Measurements from ENCODE around the gene CD81. TPM values are rescaled to one million over a fixed set of nuclear protein-coding genes. Genes with fewer than 3 reads are reported as not detected.

Gene CD81
- total RNA-seq, 4 donors from 2014 or later: 264 to 370 (median 298) TPM

DNA sequence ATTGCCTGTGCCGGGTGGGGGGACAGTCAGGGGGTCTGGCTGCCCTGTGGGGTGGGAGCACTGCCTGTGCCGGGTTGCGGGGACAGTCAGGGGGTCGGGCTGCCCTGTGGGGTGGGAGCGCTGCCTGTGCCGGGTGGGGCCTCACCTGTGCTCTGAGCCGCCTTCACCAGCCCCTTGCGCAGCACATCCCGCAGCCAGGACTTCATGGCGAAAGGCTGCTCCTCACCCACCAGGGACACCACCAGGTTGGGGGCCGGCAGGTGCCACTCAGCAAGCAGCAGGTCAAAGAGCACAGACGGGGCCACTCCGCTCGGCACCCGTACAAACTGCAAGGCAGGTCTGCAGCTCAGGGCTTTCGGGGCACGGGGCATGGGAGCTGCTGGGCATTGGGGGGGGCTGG, 44.9 kb downstream of the CD81 start:
- no peaks in the 10 kb centered on the region for H3K27me3 ChIP-seq
- no peak for TF ChIP-seq POLR2A (IDR thresholded peaks at IDR 0.05)
- TF ChIP-seq, protein P1, sequence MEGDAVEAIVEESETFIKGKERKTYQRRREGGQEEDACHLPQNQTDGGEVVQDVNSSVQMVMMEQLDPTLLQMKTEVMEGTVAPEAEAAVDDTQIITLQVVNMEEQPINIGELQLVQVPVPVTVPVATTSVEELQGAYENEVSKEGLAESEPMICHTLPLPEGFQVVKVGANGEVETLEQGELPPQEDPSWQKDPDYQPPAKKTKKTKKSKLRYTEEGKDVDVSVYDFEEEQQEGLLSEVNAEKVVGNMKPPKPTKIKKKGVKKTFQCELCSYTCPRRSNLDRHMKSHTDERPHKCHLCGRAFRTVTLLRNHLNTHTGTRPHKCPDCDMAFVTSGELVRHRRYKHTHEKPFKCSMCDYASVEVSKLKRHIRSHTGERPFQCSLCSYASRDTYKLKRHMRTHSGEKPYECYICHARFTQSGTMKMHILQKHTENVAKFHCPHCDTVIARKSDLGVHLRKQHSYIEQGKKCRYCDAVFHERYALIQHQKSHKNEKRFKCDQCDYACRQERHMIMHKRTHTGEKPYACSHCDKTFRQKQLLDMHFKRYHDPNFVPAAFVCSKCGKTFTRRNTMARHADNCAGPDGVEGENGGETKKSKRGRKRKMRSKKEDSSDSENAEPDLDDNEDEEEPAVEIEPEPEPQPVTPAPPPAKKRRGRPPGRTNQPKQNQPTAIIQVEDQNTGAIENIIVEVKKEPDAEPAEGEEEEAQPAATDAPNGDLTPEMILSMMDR (IDR thresholded peaks at IDR 0.05): no peak
- H3K27ac ChIP-seq: no peak overlapping the region
- no peak for DNase-seq
- 77 to 81% methylated on average over 6 to 12 of the region's 17 CpGs for WGBS, 2 donors
- no peak overlapping the region for H3K4me3 ChIP-seq (replicated peaks in 1 of 3)
- no peaks in the 10 kb centered on the region for H3K9me3 ChIP-seq
- intact Hi-C loops (cut with DNase I): loop anchor here (2.0 kb wide), 2 partner anchors 117 to 225 kb away; no protein-coding TSS in a partner anchor
- peaks cover 0 to 15% of the 10 kb centered on the region in 2 donors for H3K4me1 ChIP-seq
- H3K36me3 ChIP-seq: no peaks in the 10 kb centered on the region

DNA sequence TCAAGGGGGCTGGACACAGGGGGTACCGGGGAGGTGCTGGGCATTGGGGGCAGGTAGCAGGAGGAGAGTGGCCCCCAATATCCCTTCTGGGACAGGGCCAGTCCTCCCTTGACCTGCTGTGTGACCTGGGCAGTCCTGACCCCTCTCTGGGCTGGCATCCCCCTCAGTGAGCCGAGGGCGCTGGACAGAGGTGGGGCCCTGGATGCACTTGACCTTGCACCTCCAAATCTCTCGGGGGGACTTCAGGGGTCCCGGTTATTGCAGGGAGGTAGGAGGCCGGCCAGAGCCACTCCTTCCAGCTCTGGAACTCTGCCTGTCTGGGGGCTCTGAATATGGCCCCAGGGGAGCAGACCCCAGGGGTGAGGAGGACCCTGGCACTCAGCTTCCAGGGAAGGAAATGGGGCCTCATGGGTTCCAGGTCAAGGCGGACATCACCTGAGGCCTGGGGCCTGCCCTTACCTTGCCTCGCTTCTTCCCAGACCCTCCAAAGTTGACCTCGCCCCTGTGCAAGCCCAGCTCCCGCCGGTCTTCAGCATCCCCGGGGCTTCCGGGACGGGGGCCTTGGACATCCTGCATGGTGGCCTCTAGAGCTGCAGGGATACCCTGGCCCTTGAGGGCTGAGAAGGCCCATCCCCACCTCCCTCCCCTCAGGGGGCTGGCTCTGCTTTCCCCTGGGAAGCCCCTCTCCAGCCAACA, 45.5 kb downstream of the CD81 start:
- 83 to 89% methylated on average over 6 to 11 of the region's 14 CpGs for WGBS, 2 donors
- intact Hi-C loops (cut with DNase I): no loop called here
- DNase-seq: no peak

DNA sequence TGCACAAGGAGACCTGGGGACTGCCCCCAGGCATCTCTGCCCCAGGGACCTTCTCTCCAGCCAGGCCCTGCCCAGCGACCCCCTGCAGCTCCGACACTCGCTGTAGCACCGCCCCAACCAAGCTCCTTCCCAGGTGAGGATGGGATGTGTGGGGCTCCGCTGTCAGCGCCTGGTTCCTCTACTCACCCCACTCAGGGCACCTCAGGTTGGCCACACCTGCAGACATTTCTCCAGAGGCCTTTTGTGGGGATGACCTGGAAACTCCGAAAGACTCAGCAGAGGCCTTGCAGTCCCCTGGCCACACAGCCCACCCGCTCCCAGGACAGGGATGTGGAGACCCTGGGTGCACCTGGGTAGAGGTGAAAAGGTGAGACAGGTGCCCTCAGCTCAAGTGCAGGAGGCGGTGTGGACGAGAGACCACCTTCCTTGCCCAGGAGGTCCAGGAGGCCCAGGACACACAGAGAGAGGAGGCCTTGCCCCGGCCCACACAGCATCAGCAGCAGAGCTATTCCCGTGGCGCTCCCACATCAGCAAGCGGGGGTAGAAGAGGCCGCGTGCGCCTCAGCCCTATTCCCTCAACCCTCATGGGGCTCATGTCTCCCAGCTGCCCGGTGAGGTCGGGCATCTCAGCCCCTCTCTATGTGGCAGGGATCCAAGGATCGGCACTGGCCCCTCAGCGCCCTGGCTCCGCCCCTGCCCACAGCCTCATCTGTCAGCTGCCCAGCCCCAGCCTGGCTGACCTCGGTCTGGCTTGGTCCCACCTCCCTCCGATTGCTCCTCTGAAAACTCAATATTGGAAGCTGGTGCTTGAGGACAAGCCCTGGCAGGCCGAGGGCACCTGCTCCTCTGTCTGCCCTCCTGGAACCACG, 46.3 kb downstream of the CD81 start:
- WGBS, 2 donors: 72 to 86% methylated on average over 9 to 22 of the region's 26 CpGs
- no peak overlapping the region for H3K4me3 ChIP-seq (replicated peaks in 1 of 3)
- H3K36me3 ChIP-seq: no peaks in the 10 kb centered on the region
- no peaks in the 10 kb centered on the region for H3K27me3 ChIP-seq
- DNase-seq: no peak
- peaks cover 0 to 23% of the 10 kb centered on the region in 2 donors for H3K4me1 ChIP-seq
- no peak overlapping the region for H3K27ac ChIP-seq
- no peak for TF ChIP-seq POLR2A (IDR thresholded peaks at IDR 0.05)
- TF ChIP-seq, protein P1 (IDR thresholded peaks at IDR 0.05): no peak
- H3K9me3 ChIP-seq: no peaks in the 10 kb centered on the region
- intact Hi-C loops (cut with DNase I): no loop called here

More for the DNA sequence above, 45.5 kb downstream of the CD81 start:
- no peak overlapping the region for H3K27ac ChIP-seq
- peaks cover 0 to 21% of the 10 kb centered on the region in 2 donors for H3K4me1 ChIP-seq
- H3K27me3 ChIP-seq: no peaks in the 10 kb centered on the region
- no peaks in the 10 kb centered on the region for H3K36me3 ChIP-seq
- TF ChIP-seq POLR2A (IDR thresholded peaks at IDR 0.05): no peak
- no peaks in the 10 kb centered on the region for H3K9me3 ChIP-seq
- H3K4me3 ChIP-seq (replicated peaks in 1 of 3): no peak overlapping the region

DNA sequence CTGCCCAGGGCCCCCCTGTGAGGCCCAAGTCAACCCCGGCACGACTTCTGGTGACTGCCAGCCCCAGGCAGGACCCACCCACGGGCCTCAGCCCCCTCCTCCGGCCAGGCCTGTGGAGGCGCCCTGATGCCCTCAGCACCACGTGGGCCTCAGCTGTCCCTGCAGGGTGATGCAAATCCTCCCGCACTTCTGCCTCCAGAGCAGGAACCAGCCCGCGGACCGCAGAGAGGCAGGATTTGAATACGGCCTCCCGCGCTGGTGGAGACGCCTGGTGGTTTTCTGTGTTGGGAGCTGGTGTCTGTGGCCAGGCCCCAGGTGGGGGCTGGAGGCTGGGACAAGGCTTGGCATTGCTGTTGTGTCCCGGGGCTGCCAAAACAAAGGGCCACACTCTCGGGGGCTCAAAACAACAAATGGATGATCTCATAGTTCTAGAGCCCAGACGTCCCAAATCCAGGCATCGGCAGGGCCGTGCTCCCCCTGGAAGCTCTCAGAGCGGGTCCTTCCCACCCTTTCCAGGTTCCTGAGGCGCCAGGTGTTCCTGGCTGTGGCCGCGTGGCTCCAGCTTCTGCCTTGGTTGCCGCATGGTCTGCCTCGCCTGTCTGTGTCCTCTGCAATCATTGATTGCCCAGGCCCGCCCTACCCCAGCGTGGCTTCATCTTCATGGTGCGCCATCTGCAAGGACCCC, 47.8 kb downstream of the CD81 start:
- H3K9me3 ChIP-seq: no peaks in the 10 kb centered on the region
- no peak for DNase-seq
- peaks cover 0 to 20% of the 10 kb centered on the region in 2 donors for H3K4me1 ChIP-seq
- no peak overlapping the region for H3K27ac ChIP-seq
- TF ChIP-seq, protein P1 (IDR thresholded peaks at IDR 0.05): no peak
- no peak for TF ChIP-seq POLR2A (IDR thresholded peaks at IDR 0.05)
- H3K27me3 ChIP-seq: no peaks in the 10 kb centered on the region
- no peaks in the 10 kb centered on the region for H3K36me3 ChIP-seq
- H3K4me3 ChIP-seq (replicated peaks in 1 of 3): no peak overlapping the region
- 88 to 91% methylated on average over 16 to 25 of the region's 28 CpGs for whole genome bisulfite sequencing, 2 donors
- intact Hi-C loops (cut with DNase I): loop anchor here (5.0 kb wide), 1 partner anchor 467 kb away; no protein-coding TSS in a partner anchor

DNA sequence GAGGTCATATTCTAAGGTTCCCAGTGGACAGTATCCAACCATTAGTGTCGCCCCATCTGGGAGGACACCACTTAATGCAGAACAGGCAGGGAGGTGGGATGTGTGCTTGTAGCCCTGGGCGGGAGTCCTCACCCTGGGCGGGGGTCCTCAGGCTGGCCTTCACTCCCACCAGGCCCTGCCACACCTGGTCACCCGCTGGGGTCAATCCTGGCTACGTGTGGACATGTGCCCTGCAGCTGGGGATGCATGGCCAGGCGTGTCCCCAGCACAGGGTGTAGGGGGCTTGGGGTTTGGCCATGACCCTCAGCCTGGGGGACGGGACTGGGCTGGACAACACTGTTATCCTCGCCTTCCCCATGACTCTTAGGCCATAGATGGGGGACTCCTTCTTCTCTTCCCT, 48.4 kb downstream of the CD81 start:
- DNase-seq: no peak
- H3K4me1 ChIP-seq: peaks cover 0 to 14% of the 10 kb centered on the region in 2 donors
- H3K27ac ChIP-seq: no peak overlapping the region
- 86 to 100% methylated on average over 3 of the region's 8 CpGs for WGBS, 2 donors
- no peaks in the 10 kb centered on the region for H3K9me3 ChIP-seq
- no peaks in the 10 kb centered on the region for H3K27me3 ChIP-seq
- H3K4me3 ChIP-seq (replicated peaks in 1 of 3): no peak overlapping the region
- no peaks in the 10 kb centered on the region for H3K36me3 ChIP-seq
- no peak for TF ChIP-seq POLR2A (IDR thresholded peaks at IDR 0.05)
- TF ChIP-seq, protein P1 (IDR thresholded peaks at IDR 0.05): no peak
- intact Hi-C loops (cut with DNase I): loop anchor here (5.0 kb wide), 1 partner anchor 467 kb away; no protein-coding TSS in a partner anchor

Data from thyroid gland (tissue), 4 donors.